ENCODE measurements around the gene TLK1. TPM values are rescaled to one million over a fixed set of nuclear protein-coding genes. Genes with fewer than 3 reads are reported as not detected.
"Not testable (repeated sequence)": the region's sequence is repeated elsewhere in the genome, so short reads cannot be mapped to it uniquely, and the experiment has no call there.

Gene TLK1
- total RNA-seq, 1 donor from 2014 or later = 26.3 TPM

- Histone ChIP-seq H3K9me3 (replicated peaks) (no peaks in the 10 kb centered on the region), H3K4me3 (no peak overlapping the region), H3K27ac (replicated peaks) (no peak overlapping the region), H3K4me1 (no peaks in the 10 kb centered on the region), H3K27me3 (ENCODE audit: low read depth) (no peaks in the 10 kb centered on the region), H3K36me3 (no peaks in the 10 kb centered on the region)
- no peak for TF ChIP-seq CTCF (IDR thresholded peaks at IDR 0.05; ENCODE audit: borderline replicate concordance)
- intact Hi-C loops (cut with micrococcal nuclease) = no loop called here
- DNase-seq = no peak
These were observed 6.8 kb upstream of the TLK1 start for GRCh38 chr2:171167352-171167997.

GRCh38 chr2:171166328-171166983, 5.8 kb upstream of the TLK1 start:
- Histone ChIP-seq H3K4me3 (no peak overlapping the region), H3K27ac (replicated peaks) (no peak overlapping the region), H3K36me3 (no peaks in the 10 kb centered on the region), H3K4me1 (peaks cover 8% of the 10 kb centered on the region), H3K9me3 (replicated peaks) (no peaks in the 10 kb centered on the region), H3K27me3 (ENCODE audit: low read depth) (no peaks in the 10 kb centered on the region)
- DNase-seq = no peak
- intact Hi-C loops (cut with micrococcal nuclease) = no loop called here
- no peak for TF ChIP-seq CTCF (IDR thresholded peaks at IDR 0.05; ENCODE audit: borderline replicate concordance)

GRCh38 chr2:171165967-171166327, 5.3 kb upstream of the TLK1 start:
- intact Hi-C loops (cut with micrococcal nuclease) = no loop called here
- H3K36me3 ChIP-seq = no peaks in the 10 kb centered on the region

GRCh38 chr2:171163261-171163660, 2.6 kb upstream of the TLK1 start:
- peaks cover 31% of the 10 kb centered on the region for H3K4me1 ChIP-seq
- H3K27me3 ChIP-seq (ENCODE audit: low read depth) = no peaks in the 10 kb centered on the region
- H3K36me3 ChIP-seq = no peaks in the 10 kb centered on the region
- intact Hi-C loops (cut with micrococcal nuclease) = no loop called here
- TF ChIP-seq CTCF (IDR thresholded peaks at IDR 0.05; ENCODE audit: borderline replicate concordance) = no peak
- H3K27ac ChIP-seq (replicated peaks) = no peak overlapping the region
- DNase-seq = no peak
- H3K4me3 ChIP-seq = no peak overlapping the region
- no peaks in the 10 kb centered on the region for H3K9me3 ChIP-seq (replicated peaks)

More at GRCh38 chr2:171165967-171166327, 5.3 kb upstream of the TLK1 start:
- H3K27ac ChIP-seq (replicated peaks) = no peak overlapping the region
- TF ChIP-seq CTCF (IDR thresholded peaks at IDR 0.05; ENCODE audit: borderline replicate concordance) = no peak
- H3K4me1 ChIP-seq = peaks cover 9% of the 10 kb centered on the region
- H3K27me3 ChIP-seq (ENCODE audit: low read depth) = no peaks in the 10 kb centered on the region
- H3K4me3 ChIP-seq = no peak overlapping the region
- no peak for DNase-seq
- H3K9me3 ChIP-seq (replicated peaks) = no peaks in the 10 kb centered on the region

GRCh38 chr2:171162522-171163197, 2.0 kb upstream of the TLK1 start:
- intact Hi-C loops (cut with micrococcal nuclease); H3K9me3 ChIP-seq (replicated peaks); H3K36me3 ChIP-seq; H3K27ac ChIP-seq (replicated peaks); H3K27me3 ChIP-seq (ENCODE audit: low read depth); DNase-seq; H3K4me3 ChIP-seq: not testable (repeated sequence)
- H3K4me1 ChIP-seq = peaks cover 34% of the 10 kb centered on the region

Measured in left ventricle myocardium inferior (tissue), 1 donor.